Measurements from ENCODE around the gene DDX4. TPM values are rescaled to one million over a fixed set of nuclear protein-coding genes. Genes with fewer than 3 reads are reported as not detected.

The DDX4 gene
- total RNA-seq, 1 experiment from 2014 or later, result not detected

GRCh38 chr5:55747778-55748318 lies 10.0 kb downstream of the DDX4 start:
- CTCF ChIA-PET, result no interaction called here
- intact Hi-C loops (cut with micrococcal nuclease; ENCODE audit: unreplicated experiment), result no loop called here
- H3K4me3 ChIP-seq (ENCODE audit: low read depth, low read length, poor library complexity, severe bottlenecking), result no peak overlapping the region
- H3K4me1 ChIP-seq (ENCODE audit: insufficient read depth, low read length, poor library complexity, severe bottlenecking), result no peaks in the 10 kb centered on the region
- POLR2A ChIA-PET (ENCODE audit: low non-redundant PET), result no interaction called here
- TF ChIP-seq EZH2 (IDR thresholded peaks at IDR 0.05; ENCODE audit: borderline replicate concordance, low read depth, low read length, poor library complexity, severe bottlenecking) (no peak), CTCF (conservative IDR thresholded peaks at IDR 0.05; ENCODE audit: low read depth, low read length) (no peak)
- H3K27ac ChIP-seq (ENCODE audit: low read depth, low read length, poor library complexity, severe bottlenecking), result no peak overlapping the region
- no peaks in the 10 kb centered on the region for H3K9me3 ChIP-seq (ENCODE audit: low read depth, low read length, poor library complexity, severe bottlenecking)
- no peak for DNase-seq (ENCODE audit: low spot score)
- BruUV-seq (replicated peaks), result no TSS peak
- no peaks in the 10 kb centered on the region for H3K36me3 ChIP-seq (ENCODE audit: insufficient read depth, low read length, poor library complexity, severe bottlenecking)
- H3K27me3 ChIP-seq (replicated peaks; ENCODE audit: insufficient read depth, low read depth, low read length, poor library complexity), result no peaks in the 10 kb centered on the region

- H3K36me3 ChIP-seq (ENCODE audit: insufficient read depth, low read length, poor library complexity, severe bottlenecking), result no peaks in the 10 kb centered on the region
- ChIA-PET POLR2A (ENCODE audit: low non-redundant PET) (no interaction called here), CTCF (no interaction called here)
- H3K9me3 ChIP-seq (ENCODE audit: low read depth, low read length, poor library complexity, severe bottlenecking), result no peaks in the 10 kb centered on the region
- no peaks in the 10 kb centered on the region for H3K27me3 ChIP-seq (replicated peaks; ENCODE audit: insufficient read depth, low read depth, low read length, poor library complexity)
- intact Hi-C loops (cut with micrococcal nuclease; ENCODE audit: unreplicated experiment), result no loop called here
- H3K27ac ChIP-seq (ENCODE audit: low read depth, low read length, poor library complexity, severe bottlenecking), result no peak overlapping the region
- DNase-seq (ENCODE audit: low spot score), result no peak
- H3K4me3 ChIP-seq (ENCODE audit: low read depth, low read length, poor library complexity, severe bottlenecking), result no peak overlapping the region
- H3K4me1 ChIP-seq (ENCODE audit: insufficient read depth, low read length, poor library complexity, severe bottlenecking), result no peaks in the 10 kb centered on the region
- no TSS peak for BruUV-seq (replicated peaks)
- no peak for TF ChIP-seq CTCF (conservative IDR thresholded peaks at IDR 0.05; ENCODE audit: low read depth, low read length)
- no peak for TF ChIP-seq EZH2 (IDR thresholded peaks at IDR 0.05; ENCODE audit: borderline replicate concordance, low read depth, low read length, poor library complexity, severe bottlenecking)
These were observed 11.5 kb downstream of the DDX4 start for GRCh38 chr5:55749387-55749786.

- ChIA-PET POLR2A (ENCODE audit: low non-redundant PET) (no interaction called here), CTCF (no interaction called here)
- no peaks in the 10 kb centered on the region for H3K27me3 ChIP-seq (replicated peaks; ENCODE audit: insufficient read depth, low read depth, low read length, poor library complexity)
- H3K9me3 ChIP-seq (ENCODE audit: low read depth, low read length, poor library complexity, severe bottlenecking), result no peaks in the 10 kb centered on the region
- H3K27ac ChIP-seq (ENCODE audit: low read depth, low read length, poor library complexity, severe bottlenecking), result no peak overlapping the region
- H3K4me1 ChIP-seq (ENCODE audit: insufficient read depth, low read length, poor library complexity, severe bottlenecking), result no peaks in the 10 kb centered on the region
- intact Hi-C loops (cut with micrococcal nuclease; ENCODE audit: unreplicated experiment), result no loop called here
- DNase-seq (ENCODE audit: low spot score), result no peak
- no peaks in the 10 kb centered on the region for H3K36me3 ChIP-seq (ENCODE audit: insufficient read depth, low read length, poor library complexity, severe bottlenecking)
- TF ChIP-seq EZH2 (IDR thresholded peaks at IDR 0.05; ENCODE audit: borderline replicate concordance, low read depth, low read length, poor library complexity, severe bottlenecking) (no peak), CTCF (conservative IDR thresholded peaks at IDR 0.05; ENCODE audit: low read depth, low read length) (no peak)
- no peak overlapping the region for H3K4me3 ChIP-seq (ENCODE audit: low read depth, low read length, poor library complexity, severe bottlenecking)
- BruUV-seq (replicated peaks), result no TSS peak
These were observed 12.2 kb downstream of the DDX4 start for GRCh38 chr5:55750063-55750462.

All from A673 (cell line).